T-helper 17 cell (primary cell): ENCODE measurements around the gene SHISAL1. TPM values are rescaled to one million over a fixed set of nuclear protein-coding genes. Genes with fewer than 3 reads are reported as not detected.

Experiments used
- ATAC-seq: fragments of 150-1000 bp; cut with Tn5 transposase; 2 replicates; pipeline ENCODE4 v1.10.0; 2021; ENCODE audit warnings: mild to moderate bottlenecking, moderate library complexity
- DNase-seq, 3 donors: peaks; one replicate each; pipeline versions ENCODE4 v3.0.0 to v3.0.0-alpha.2; 2020 to 2021
- H3K9me3 ChIP-seq: one replicate; pipeline ENCODE4 v1.7.0; 2013; ENCODE audit warnings: low read length, mild to moderate bottlenecking; ENCODE audit not compliant: control insufficient read depth, poor library complexity, severe bottlenecking
- H3K27ac Mint-ChIP-seq: one replicate; pipeline ENCODE4 v1.8.0; 2022; ENCODE audit warnings: mild to moderate bottlenecking, moderate library complexity, mixed read lengths
- H3K27me3 Mint-ChIP-seq: one replicate; pipeline ENCODE4 v1.8.0; 2022; ENCODE audit warnings: mixed read lengths
- H3K36me3 Mint-ChIP-seq: one replicate; pipeline ENCODE4 v1.8.0; 2022; ENCODE audit warnings: low read depth, mixed read lengths
- H3K4me1 Mint-ChIP-seq: one replicate; pipeline ENCODE4 v1.8.0; 2022; ENCODE audit warnings: mild to moderate bottlenecking, mixed read lengths
- H3K4me3 Mint-ChIP-seq: one replicate; pipeline ENCODE4 v1.8.0; 2022; ENCODE audit warnings: mild to moderate bottlenecking, moderate library complexity, mixed read lengths
- total RNA-seq, 4 donors: library from RNA in 2 of 4; stranded (reverse) in 2 of 4; gene quantifications; one replicate each; pipeline ENCODE4 v1.2.3 and lab custom pipeline; 2022 to 2026

The SHISAL1 gene
- total RNA-seq, 2 donors from 2014 or later = not detected

- Mint-ChIP-seq H3K36me3 (no peaks in the 10 kb centered on the region), H3K4me3 (no peak overlapping the region), H3K4me1 (peaks cover 6% of the 10 kb centered on the region), H3K27ac (no peak overlapping the region), H3K27me3 (peaks cover 40% of the 10 kb centered on the region)
- ATAC-seq (no peak), DNase-seq (no peak)
- no peaks in the 10 kb centered on the region for H3K9me3 ChIP-seq
These were observed 28.0 kb downstream of the SHISAL1 start for GRCh38 chr22:44284711-44285110.

GRCh38 chr22:44281768-44282637 is 30.7 kb downstream of the SHISAL1 start:
- DNase-seq (no peak), ATAC-seq (no peak)
- no peaks in the 10 kb centered on the region for H3K36me3 Mint-ChIP-seq
- H3K27ac Mint-ChIP-seq = no peak overlapping the region
- H3K9me3 ChIP-seq = no peaks in the 10 kb centered on the region
- H3K4me3 Mint-ChIP-seq = no peak overlapping the region
- peaks cover 34% of the 10 kb centered on the region for H3K27me3 Mint-ChIP-seq
- peaks cover 6% of the 10 kb centered on the region for H3K4me1 Mint-ChIP-seq

GRCh38 chr22:44280665-44281188 is 32.0 kb downstream of the SHISAL1 start:
- DNase-seq (no peak), ATAC-seq (no peak)
- Mint-ChIP-seq H3K4me3 (no peak overlapping the region), H3K36me3 (peaks cover 5% of the 10 kb centered on the region), H3K27ac (no peak overlapping the region), H3K4me1 (peaks cover 6% of the 10 kb centered on the region), H3K27me3 (peaks cover 44% of the 10 kb centered on the region)
- no peaks in the 10 kb centered on the region for H3K9me3 ChIP-seq

GRCh38 chr22:44279069-44279360 is 33.7 kb downstream of the SHISAL1 start:
- no peak for ATAC-seq
- no peaks in the 10 kb centered on the region for H3K4me1 Mint-ChIP-seq
- no peak overlapping the region for H3K4me3 Mint-ChIP-seq
- no peak for DNase-seq
- peaks cover 39% of the 10 kb centered on the region for H3K27me3 Mint-ChIP-seq
- no peak overlapping the region for H3K27ac Mint-ChIP-seq
- H3K36me3 Mint-ChIP-seq = peaks cover 5% of the 10 kb centered on the region
- no peaks in the 10 kb centered on the region for H3K9me3 ChIP-seq

GRCh38 chr22:44278243-44279068 is 34.3 kb downstream of the SHISAL1 start:
- no peaks in the 10 kb centered on the region for H3K4me1 Mint-ChIP-seq
- H3K27ac Mint-ChIP-seq = no peak overlapping the region
- peaks cover 5% of the 10 kb centered on the region for H3K36me3 Mint-ChIP-seq
- H3K27me3 Mint-ChIP-seq = peaks cover 37% of the 10 kb centered on the region
- no peak for DNase-seq
- ATAC-seq = no peak
- H3K9me3 ChIP-seq = no peaks in the 10 kb centered on the region
- H3K4me3 Mint-ChIP-seq = no peak overlapping the region

GRCh38 chr22:44277386-44278135 is 35.2 kb downstream of the SHISAL1 start:
- Mint-ChIP-seq H3K4me1 (no peaks in the 10 kb centered on the region), H3K4me3 (no peak overlapping the region), H3K36me3 (peaks cover 5% of the 10 kb centered on the region), H3K27me3 (peaks cover 34% of the 10 kb centered on the region), H3K27ac (no peak overlapping the region)
- no peak for DNase-seq
- no peak for ATAC-seq
- no peaks in the 10 kb centered on the region for H3K9me3 ChIP-seq

GRCh38 chr22:44276706-44277356 is 35.9 kb downstream of the SHISAL1 start:
- DNase-seq = no peak
- Mint-ChIP-seq H3K27ac (no peak overlapping the region), H3K4me1 (no peaks in the 10 kb centered on the region), H3K36me3 (peaks cover 5% of the 10 kb centered on the region), H3K27me3 (peaks cover 33% of the 10 kb centered on the region), H3K4me3 (no peak overlapping the region)
- no peaks in the 10 kb centered on the region for H3K9me3 ChIP-seq
- no peak for ATAC-seq

- no peaks in the 10 kb centered on the region for H3K4me1 Mint-ChIP-seq
- DNase-seq (no peak), ATAC-seq (no peak)
- H3K4me3 Mint-ChIP-seq = no peak overlapping the region
- peaks cover 5% of the 10 kb centered on the region for H3K36me3 Mint-ChIP-seq
- H3K27me3 Mint-ChIP-seq = peaks cover 33% of the 10 kb centered on the region
- no peaks in the 10 kb centered on the region for H3K9me3 ChIP-seq
- H3K27ac Mint-ChIP-seq = no peak overlapping the region
These were observed 36.7 kb downstream of the SHISAL1 start for GRCh38 chr22:44276041-44276440.

GRCh38 chr22:44275631-44275995 is 37.1 kb downstream of the SHISAL1 start:
- Mint-ChIP-seq H3K4me3 (no peak overlapping the region), H3K27ac (no peak overlapping the region), H3K27me3 (peaks cover 33% of the 10 kb centered on the region), H3K36me3 (peaks cover 5% of the 10 kb centered on the region), H3K4me1 (no peaks in the 10 kb centered on the region)
- DNase-seq (no peak), ATAC-seq (no peak)
- H3K9me3 ChIP-seq = no peaks in the 10 kb centered on the region

GRCh38 chr22:44274918-44275630 is 37.7 kb downstream of the SHISAL1 start:
- no peaks in the 10 kb centered on the region for H3K9me3 ChIP-seq
- peaks cover 30% of the 10 kb centered on the region for H3K27me3 Mint-ChIP-seq
- DNase-seq (no peak), ATAC-seq (no peak)
- H3K36me3 Mint-ChIP-seq = peaks cover 5% of the 10 kb centered on the region
- H3K4me3 Mint-ChIP-seq = no peak overlapping the region
- H3K4me1 Mint-ChIP-seq = peaks cover 2% of the 10 kb centered on the region
- H3K27ac Mint-ChIP-seq = no peak overlapping the region

GRCh38 chr22:44273175-44273574 is 39.6 kb downstream of the SHISAL1 start:
- Mint-ChIP-seq H3K4me1 (peaks cover 4% of the 10 kb centered on the region), H3K27ac (no peak overlapping the region), H3K36me3 (peaks cover 5% of the 10 kb centered on the region), H3K4me3 (no peak overlapping the region), H3K27me3 (peaks cover 23% of the 10 kb centered on the region)
- H3K9me3 ChIP-seq = no peaks in the 10 kb centered on the region
- ATAC-seq = no peak
- no peak for DNase-seq

GRCh38 chr22:44272401-44272771 is 40.4 kb downstream of the SHISAL1 start:
- ATAC-seq = no peak
- H3K36me3 Mint-ChIP-seq = peaks cover 5% of the 10 kb centered on the region

More at GRCh38 chr22:44272401-44272771, 40.4 kb downstream of the SHISAL1 start:
- H3K4me1 Mint-ChIP-seq = peaks cover 7% of the 10 kb centered on the region
- peaks cover 31% of the 10 kb centered on the region for H3K27me3 Mint-ChIP-seq
- DNase-seq = no peak
- H3K27ac Mint-ChIP-seq = no peak overlapping the region
- H3K9me3 ChIP-seq = no peaks in the 10 kb centered on the region
- no peak overlapping the region for H3K4me3 Mint-ChIP-seq
